KOPT-K1 (cell line): ENCODE data around the gene AK4.

ENCODE experiments used
- H3K27ac ChIP-seq: fragments of 200-600 bp; sonication (generic); 2 replicates; pipeline ENCODE4 v1.5.1; 2016; ENCODE audit warnings: antibody characterized with exemption, mild to moderate bottlenecking, low read depth, low read length; ENCODE audit not compliant: poor library complexity, severe bottlenecking
- H3K36me3 ChIP-seq: fragments of 200-600 bp; sonication (generic); 2 replicates; pipeline ENCODE4 v1.5.1; 2017; ENCODE audit warnings: antibody characterized with exemption, mild to moderate bottlenecking, low read length, moderate library complexity; ENCODE audit not compliant: insufficient read depth
- H3K9me3 ChIP-seq: fragments of 200-600 bp; sonication (generic); 2 replicates; pipeline ENCODE4 v1.5.1; 2017; ENCODE audit warnings: antibody characterized with exemption, low read length, mild to moderate bottlenecking; ENCODE audit not compliant: insufficient read depth, poor library complexity, severe bottlenecking

Gene AK4

GRCh38 chr1:65210325-65210724 is 62.3 kb downstream of the AK4 start:
- H3K36me3 ChIP-seq: no peaks in the 10 kb centered on the region
- no peak overlapping the region for H3K27ac ChIP-seq
- H3K9me3 ChIP-seq: no peaks in the 10 kb centered on the region

GRCh38 chr1:65211331-65211730 is 63.3 kb downstream of the AK4 start:
- Histone ChIP-seq H3K9me3 (no peaks in the 10 kb centered on the region), H3K36me3 (no peaks in the 10 kb centered on the region), H3K27ac (no peak overlapping the region)

DNA sequence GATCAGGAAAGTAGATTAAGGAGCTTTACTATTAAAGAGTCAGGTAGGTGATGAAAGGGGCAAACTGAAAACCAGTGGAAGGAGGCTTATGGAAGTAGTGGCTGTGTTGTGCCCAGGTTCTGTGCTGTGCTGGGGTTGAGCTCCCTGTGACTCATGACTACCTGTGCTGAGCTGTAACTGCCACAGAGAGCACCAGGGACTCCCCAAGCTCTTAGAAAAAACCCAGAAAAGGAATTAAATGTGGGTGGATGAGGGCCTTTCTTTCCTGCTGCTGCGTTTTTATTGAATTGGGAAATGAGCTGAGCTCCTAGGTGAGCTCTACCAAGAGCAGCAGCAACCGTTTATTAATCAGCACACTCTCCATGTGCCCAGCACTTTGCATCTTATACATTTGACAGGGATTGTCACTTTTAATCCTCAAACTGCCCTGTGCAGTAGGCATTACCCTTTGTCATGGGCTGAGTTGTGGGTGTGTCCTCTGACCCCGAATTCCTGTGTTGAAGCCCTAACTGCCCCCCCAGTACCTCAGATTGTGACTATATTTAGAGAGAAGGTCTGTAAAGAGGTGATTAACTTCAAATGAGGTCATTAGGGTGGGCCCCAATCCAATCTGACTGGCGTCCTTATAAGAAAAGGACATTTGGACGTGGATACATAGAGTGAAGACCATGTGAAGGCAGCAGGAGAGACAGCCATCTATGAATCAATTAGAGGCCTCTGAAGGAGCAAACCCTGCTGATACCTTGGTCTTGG is 65.4 kb downstream of the AK4 start:
- Histone ChIP-seq H3K9me3 (no peaks in the 10 kb centered on the region), H3K27ac (no peak overlapping the region), H3K36me3 (no peaks in the 10 kb centered on the region)

GRCh38 chr1:65214340-65215027 is 66.5 kb downstream of the AK4 start:
- no peaks in the 10 kb centered on the region for H3K9me3 ChIP-seq
- no peaks in the 10 kb centered on the region for H3K36me3 ChIP-seq
- H3K27ac ChIP-seq: no peak overlapping the region

GRCh38 chr1:65216989-65217388 is 69.0 kb downstream of the AK4 start:
- no peaks in the 10 kb centered on the region for H3K36me3 ChIP-seq
- no peaks in the 10 kb centered on the region for H3K9me3 ChIP-seq
- no peak overlapping the region for H3K27ac ChIP-seq

DNA sequence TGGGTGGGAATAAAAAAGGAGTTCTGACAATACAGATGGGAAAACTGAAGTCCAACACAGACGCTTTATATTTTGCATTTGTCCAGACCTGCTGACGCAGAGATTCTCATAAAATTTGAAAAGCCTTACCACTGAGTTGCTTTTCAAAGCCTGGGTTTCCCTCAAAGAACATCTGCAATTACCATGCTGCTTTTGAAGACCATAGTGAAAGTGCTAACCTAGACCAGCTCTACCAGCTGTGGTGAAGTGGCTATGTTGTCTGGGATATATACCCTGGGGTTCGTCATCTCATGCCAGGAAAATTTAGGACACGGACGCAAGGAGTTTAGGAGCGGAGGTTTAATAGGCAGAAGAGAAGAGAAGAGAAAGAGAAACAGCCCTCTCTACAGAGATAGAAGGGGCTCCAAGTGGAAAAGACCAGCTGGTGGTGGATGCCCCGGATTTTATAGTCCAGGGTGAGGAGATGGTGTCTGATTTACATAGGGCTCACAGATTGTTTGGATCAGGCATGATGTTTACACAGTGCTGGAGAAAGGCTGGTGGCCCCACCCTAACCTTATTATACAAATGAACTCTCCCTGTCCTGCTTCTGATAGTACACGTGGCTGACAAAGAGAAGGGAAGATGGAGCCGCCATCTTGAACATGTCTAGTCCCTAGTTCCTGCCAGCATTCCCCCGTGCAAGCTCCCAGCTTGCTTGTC is 73.8 kb downstream of the AK4 start:
- Histone ChIP-seq H3K27ac (no peak overlapping the region), H3K9me3 (no peaks in the 10 kb centered on the region), H3K36me3 (no peaks in the 10 kb centered on the region; the same call in 1 of the 2 replicates)

DNA sequence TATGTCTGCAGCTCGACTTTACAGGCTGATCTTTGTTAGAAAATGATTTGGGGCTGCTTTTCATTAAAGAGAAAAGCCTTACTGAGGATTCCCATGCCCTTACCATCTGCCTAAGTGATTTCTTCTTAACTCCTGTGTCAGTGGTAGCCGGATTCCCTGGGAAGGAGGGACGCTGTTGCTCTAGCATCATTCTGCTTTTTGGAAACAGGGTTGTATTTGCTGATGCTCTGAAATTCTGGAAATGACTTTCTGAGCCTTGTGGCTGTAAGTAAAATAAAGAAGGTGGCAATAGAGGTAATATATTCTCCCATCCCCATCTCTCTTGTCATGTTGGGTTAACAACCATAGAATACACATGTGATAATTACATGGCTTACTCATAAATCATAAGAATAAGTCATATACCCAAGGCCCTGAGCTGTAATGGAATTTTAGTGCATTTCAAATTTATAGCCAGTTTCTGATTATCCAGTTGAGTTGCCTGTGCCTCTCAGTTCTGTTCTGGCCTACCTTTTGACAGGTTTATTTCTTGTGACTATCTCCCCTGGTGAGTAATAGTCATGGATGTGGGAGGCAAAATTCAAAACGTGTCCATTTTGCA is 74.4 kb downstream of the AK4 start:
- H3K9me3 ChIP-seq: no peaks in the 10 kb centered on the region
- H3K27ac ChIP-seq: no peak overlapping the region
- H3K36me3 ChIP-seq: no peaks in the 10 kb centered on the region; the same call in 1 of the 2 replicates

DNA sequence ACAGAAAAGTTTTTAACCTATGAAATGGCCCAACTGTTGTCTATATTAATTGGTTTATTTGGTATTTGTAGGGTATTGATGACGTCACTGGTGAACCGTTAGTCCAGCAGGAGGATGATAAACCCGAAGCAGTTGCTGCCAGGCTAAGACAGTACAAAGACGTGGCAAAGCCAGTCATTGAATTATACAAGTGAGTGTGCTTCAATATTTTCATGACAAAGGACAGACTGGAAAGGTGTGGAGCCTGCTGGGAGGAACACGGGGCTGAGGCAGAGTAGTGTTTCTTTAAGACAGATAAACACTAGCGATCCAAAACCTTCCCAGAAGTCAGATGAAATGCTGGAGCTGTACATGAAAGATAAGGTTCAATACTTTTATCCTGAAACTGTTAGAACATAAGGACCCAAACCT is 76.7 kb downstream of the AK4 start:
- Histone ChIP-seq H3K36me3 (no peaks in the 10 kb centered on the region; the same call in 1 of the 2 replicates), H3K27ac (no peak overlapping the region), H3K9me3 (no peaks in the 10 kb centered on the region)

DNA sequence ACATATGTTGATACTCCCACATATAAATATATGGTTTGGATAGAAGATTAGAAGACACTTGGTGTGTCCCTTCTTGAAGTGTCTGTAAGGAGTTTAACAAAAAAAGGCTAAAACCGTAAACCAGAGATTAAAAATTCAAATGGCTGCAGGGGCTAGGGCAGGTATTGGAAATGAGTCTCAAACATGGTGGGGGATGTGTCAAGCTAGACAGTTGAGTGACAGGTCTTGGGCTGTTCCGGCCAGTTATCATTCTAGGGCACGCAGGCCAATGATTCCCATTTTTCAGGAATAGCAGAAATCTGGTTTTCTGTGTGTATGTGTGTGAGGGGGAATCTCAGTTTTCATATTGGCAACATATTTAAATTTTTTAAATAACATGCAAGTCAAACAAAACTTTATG is 77.2 kb downstream of the AK4 start:
- no peaks in the 10 kb centered on the region for H3K9me3 ChIP-seq
- H3K36me3 ChIP-seq: no peaks in the 10 kb centered on the region; the same call in 1 of the 2 replicates
- no peak overlapping the region for H3K27ac ChIP-seq

DNA sequence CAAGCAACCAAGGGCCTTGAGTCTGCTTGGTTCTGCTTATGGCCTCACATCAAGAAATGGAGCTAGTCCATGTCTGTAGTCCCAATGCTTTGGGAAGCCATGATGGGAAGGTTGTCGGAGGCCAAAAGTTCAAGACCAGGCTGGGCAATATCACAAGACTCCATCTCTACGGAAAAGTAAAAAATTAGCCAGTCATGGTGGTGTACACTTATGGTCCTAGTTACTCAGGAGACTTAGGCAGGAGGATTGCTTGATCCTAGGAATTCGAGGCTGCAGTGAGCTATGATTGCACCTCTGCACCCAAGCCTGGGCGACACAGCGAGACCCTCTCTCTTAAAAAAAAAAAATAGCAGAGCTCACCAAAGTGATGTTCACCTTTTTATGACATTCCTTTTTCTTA is 81.2 kb downstream of the AK4 start:
- Histone ChIP-seq H3K9me3 (no peaks in the 10 kb centered on the region), H3K27ac (no peak overlapping the region), H3K36me3 (no peaks in the 10 kb centered on the region; the same call in 1 of the 2 replicates)

DNA sequence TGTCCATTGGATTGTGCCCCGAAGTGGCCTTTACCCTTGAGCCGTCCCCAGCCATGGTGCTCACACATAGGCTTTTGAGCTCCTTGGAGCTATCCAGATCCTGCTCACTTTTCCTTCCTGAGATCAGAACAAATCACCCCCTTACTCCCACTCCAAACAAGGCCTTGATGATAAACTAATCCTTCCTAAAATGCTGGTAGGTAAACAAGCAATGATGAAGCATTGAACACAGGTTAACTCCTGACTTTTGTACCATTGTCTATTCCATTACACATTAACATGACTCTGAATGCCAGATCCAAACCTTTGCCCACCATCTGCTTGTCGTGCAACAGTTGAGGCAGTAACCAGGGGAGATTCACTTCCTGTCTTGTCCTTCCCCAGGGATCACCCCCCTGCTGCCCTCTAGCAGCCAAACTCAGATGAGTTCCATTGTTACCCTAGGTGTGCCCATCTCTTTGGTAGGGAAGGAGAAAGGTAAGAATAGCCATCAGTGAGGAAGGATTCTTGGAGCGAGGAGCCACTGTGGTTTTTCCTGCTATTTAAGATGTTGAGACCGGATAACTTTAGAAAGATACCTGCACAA is 81.8 kb downstream of the AK4 start:
- Histone ChIP-seq H3K36me3 (no peaks in the 10 kb centered on the region; the same call in 1 of the 2 replicates), H3K9me3 (no peaks in the 10 kb centered on the region), H3K27ac (no peak overlapping the region)

DNA sequence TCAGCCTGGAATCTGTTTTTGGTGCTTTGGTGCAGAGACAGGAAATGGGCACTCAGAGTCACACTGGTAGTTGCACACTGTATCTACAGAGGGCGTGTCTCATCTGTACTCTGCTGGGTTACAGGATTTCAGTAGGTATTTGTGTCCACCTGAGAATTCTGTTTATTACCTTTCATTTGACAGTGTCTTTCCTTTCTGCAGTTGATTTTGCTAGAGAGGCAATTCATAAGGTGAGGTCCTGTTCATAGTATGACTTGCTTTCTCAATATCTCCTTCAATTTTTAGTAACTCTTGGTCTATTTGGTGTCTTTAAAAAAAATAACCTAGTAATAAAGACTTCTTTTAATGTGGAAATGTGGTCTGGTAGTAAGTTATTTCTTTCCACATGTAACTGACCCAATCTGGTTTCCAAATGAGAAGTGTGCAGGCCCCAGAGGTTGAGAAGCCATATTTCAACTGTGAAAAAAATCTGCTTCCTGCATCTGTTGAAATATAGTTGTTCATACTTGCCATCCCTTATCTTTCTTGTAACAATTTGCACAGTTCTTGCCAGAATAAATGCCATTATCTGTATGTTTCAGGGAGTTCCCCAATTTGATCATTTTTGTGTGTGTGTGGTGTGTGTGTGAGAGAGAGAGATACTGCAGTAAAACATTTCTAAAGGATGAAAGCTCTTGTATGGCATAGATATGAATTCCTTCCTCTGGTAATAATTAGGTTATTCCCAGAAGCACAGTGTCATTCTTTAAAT is 82.9 kb downstream of the AK4 start:
- Histone ChIP-seq H3K27ac (no peak overlapping the region), H3K9me3 (no peaks in the 10 kb centered on the region), H3K36me3 (no peaks in the 10 kb centered on the region)

DNA sequence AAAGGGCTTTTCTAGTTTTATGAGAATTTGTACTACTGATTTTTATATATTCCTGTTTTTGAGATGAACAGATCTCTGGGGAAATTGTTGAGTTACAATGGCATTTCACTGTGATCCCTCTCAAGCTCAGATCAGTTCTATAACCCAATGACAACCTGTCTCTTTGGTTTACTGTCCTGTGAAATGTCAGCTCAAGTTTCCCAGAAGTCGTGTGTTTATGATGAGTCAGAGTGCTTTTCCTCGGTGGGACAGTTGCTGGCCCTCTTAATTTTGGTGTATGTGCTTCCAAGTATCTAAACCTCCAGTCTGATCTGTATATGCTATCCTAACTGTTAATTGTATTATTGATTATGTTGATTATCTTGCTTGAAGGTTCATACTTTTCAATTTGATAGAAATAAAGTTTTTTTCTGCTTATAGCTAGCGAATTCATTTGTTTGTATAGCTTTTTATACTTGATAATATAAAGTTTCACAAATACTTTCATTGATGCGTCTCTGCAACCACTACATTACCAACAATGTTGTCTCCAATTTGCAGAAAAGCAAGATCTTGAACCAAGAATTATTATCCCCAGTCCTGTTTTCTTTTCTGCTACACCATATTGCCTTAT is 83.8 kb downstream of the AK4 start:
- Histone ChIP-seq H3K9me3 (no peaks in the 10 kb centered on the region), H3K36me3 (no peaks in the 10 kb centered on the region), H3K27ac (no peak overlapping the region)

DNA sequence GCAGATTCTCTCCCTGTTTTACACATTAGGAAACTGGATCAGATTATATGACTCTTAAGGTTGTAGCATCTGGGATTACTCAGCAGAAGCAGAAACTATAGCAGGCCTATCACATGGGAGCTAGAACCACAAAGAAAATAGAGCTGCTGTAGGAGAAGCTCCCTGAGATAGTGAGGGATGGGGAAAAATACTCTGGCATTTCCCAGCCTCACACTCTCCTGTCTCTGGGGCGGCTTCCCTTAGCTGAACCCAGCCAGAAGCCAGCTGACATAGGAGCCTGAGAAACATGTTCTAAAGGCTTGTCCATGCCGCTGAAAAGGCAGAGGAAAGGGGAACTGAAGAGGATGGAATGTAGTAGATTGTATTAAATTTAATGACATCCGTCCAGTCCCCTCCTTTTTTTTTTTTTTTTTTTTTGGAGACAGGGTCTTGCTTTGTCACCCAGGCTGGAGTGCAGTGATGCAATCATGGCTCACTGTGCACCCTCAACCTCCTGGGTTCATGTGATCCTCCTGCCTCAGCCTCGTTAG is 84.5 kb downstream of the AK4 start:
- H3K36me3 ChIP-seq: no peaks in the 10 kb centered on the region

More for the DNA sequence above, 84.5 kb downstream of the AK4 start:
- H3K9me3 ChIP-seq: no peaks in the 10 kb centered on the region
- no peak overlapping the region for H3K27ac ChIP-seq
